Tibial nerve (tissue), 3 donors: ENCODE data around the gene GSC2.

Source experiments
- POLR2A ChIP-seq, 2 donors: fragments of 450-650 bp; IDR thresholded peaks; one replicate each; pipeline ENCODE4 v1.6.1; 2017; ENCODE audit warnings: antibody characterized with exemption in 2 of 2, mild to moderate bottlenecking in 2 of 2, moderate library complexity in 2 of 2
- TF ChIP-seq, protein P1 (sequence below), 5 experiments: fragments of 200-600 bp in 3 of 5; fragments of 450-650 bp in 2 of 5; sonication (generic) in 3 of 5; IDR thresholded peaks; one replicate each; pipeline ENCODE4 v1.5.1; 2016 to 2019; ENCODE audit warnings: antibody characterized with exemption in 5 of 5, mild to moderate bottlenecking in 3 of 5, moderate library complexity in 2 of 5

DNA sequence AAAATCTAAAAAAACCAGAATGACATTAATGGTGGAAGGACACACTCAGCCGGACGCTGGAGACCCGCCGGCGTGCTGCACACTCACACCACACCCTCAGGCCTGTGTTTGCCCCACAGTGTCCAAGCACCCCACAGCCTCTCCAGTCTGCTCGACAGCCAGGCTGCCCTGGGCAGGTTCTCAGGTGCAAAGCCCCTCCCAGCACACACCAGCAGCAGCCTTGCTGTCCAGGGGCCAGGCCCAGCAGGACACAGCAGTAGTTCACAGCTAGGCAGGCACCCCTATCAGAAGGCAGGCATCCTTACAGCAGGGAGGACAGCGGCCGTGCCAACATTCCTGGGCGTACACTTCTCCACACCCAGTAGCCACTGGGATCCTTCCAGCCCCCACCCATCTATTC, 30.1 kb upstream of the GSC2 start:
- TF ChIP-seq, protein P1, sequence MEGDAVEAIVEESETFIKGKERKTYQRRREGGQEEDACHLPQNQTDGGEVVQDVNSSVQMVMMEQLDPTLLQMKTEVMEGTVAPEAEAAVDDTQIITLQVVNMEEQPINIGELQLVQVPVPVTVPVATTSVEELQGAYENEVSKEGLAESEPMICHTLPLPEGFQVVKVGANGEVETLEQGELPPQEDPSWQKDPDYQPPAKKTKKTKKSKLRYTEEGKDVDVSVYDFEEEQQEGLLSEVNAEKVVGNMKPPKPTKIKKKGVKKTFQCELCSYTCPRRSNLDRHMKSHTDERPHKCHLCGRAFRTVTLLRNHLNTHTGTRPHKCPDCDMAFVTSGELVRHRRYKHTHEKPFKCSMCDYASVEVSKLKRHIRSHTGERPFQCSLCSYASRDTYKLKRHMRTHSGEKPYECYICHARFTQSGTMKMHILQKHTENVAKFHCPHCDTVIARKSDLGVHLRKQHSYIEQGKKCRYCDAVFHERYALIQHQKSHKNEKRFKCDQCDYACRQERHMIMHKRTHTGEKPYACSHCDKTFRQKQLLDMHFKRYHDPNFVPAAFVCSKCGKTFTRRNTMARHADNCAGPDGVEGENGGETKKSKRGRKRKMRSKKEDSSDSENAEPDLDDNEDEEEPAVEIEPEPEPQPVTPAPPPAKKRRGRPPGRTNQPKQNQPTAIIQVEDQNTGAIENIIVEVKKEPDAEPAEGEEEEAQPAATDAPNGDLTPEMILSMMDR (IDR thresholded peaks at IDR 0.05): no peak
- TF ChIP-seq POLR2A (IDR thresholded peaks at IDR 0.05): no peak
